ENCODE results near the gene SPATS2.

DNA sequence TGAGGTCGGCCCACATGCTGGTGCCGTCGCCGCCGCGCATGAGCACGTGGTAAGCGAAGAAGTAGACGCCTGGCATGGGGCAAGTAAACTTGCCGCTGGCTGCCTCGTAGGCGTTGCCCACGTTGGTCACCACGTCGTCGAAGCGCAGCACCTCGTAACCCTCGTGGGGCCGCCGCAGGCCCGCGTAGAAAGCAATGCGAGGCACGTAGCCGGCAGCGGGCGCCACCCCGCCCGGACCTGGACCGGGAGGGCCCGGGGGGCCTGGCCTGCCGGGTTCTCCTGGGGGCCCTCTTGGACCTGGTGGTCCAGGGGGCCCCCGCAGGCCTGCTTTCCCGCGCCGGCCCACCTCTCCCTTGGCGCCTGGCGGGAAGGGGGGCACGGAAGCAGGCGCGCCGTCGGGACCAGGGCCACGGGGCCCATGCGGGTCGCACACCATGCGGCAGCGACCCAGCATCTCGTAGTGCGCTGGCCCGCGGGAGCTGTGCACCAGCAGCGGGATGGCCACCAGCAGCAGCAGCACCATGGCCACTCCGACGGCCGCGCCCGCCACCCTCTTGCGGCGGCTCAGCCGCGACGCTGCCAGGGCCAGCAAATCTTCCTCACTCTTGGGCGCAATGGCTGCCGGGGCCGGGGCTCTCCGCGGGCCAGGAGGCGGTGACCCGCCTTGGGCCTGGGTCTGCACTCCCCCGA is 31.2 kb upstream of the SPATS2 start:
- TF ChIP-seq POLR2AphosphoS5 (IDR thresholded peaks at IDR 0.05; ENCODE audit: borderline replicate concordance, low read depth, low read length) (no peak), EZH2 (IDR thresholded peaks at IDR 0.05) (no peak), FOXP2 (optimal IDR thresholded peaks at IDR 0.05; ENCODE audit: control extremely low read depth, extremely low read length, insufficient read depth) (no peak)

Measured in SK-N-MC (cell line).